Measurements from ENCODE around the gene OTOF.

The OTOF gene

GRCh38 chr2:26444236-26444635 lies 33.7 kb downstream of the OTOF start:
- DNase-seq = no peak

- no peak for DNase-seq
Observed at GRCh38 chr2:26442707-26443106, 35.2 kb downstream of the OTOF start.

DNA sequence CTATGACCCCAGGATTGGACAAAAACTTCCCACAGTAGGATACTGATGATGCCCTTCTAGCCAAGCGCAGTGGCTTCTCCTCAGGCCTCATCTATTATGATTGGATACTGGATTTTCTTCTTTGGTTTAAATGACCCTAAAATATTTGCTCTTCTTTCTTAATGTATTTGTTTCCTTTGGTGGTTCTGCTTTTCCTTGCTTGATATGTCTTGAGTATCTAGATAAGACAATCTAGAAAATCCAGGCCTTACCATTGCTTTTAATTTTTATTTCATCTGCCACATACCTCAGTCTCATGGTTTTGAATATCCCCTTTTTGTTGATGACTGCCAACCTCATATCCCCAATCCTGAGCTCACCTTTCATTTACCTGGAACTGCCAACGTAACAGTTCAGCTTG lies 35.6 kb downstream of the OTOF start:
- DNase-seq = no peak

- DNase-seq = no peak
Observed at GRCh38 chr2:26438926-26439325, 39.0 kb downstream of the OTOF start.

DNA sequence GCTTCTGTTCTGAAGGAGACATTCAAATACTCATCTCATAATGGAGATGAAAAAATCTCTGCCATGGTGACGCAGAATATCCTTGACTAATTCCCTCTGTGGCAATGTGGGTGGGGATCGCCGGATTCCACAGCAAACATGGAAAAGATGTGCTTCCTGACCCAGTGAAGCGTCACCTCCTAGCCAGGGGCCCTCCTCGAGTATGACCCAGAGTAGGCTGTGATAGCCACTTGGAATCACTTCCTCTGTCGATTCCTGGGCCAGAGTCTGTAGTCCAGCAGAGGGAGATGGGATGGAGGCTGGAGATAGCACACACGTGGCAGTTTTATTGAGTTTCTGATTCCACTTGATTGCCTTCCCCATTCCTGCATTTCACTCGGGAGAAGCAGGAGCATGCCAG lies 39.4 kb downstream of the OTOF start:
- DNase-seq = no peak

GRCh38 chr2:26435106-26435505 lies 42.8 kb downstream of the OTOF start:
- no peak for DNase-seq

DNA sequence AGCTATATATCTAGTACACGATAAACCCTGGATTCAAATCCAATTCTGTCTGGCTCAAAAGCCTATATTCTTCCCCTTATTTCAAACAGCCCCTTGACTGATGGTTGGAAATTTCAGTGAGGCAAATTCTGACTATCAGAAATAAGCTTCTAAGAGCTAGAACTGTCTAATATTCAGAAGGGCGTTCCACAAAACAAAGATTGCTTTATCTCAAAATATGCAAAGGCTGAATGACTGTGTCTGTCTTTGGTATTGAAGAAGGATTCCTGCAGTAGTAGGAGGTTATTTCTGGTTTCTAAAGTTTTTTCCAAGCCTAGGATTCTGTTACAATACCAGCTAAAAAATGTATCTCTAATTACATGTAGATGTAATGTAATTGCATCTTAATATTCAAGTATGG lies 45.1 kb downstream of the OTOF start:
- DNase-seq = no peak

DNA sequence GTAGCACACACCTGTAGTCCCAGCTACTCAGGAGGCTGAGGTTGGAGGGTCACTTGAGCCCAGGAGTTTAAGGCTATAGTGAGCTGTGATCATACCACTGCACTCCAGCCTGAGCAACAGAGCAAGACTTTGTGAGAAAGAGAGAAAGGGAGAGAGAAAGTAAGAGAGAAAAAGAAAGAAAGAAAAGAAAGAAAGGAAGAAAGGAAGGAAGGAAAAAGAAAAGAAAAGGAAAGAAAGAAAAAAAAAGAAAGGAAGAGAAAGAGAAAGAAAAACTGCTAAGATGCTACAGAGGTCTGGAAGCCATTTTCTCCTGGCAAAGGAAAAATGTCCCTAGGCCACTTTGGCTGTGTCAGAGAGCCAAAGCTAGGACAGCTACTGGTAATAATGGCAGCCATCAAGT lies 45.6 kb downstream of the OTOF start:
- no peak for DNase-seq

GRCh38 chr2:26430826-26431225 lies 47.1 kb downstream of the OTOF start:
- DNase-seq = no peak

DNA sequence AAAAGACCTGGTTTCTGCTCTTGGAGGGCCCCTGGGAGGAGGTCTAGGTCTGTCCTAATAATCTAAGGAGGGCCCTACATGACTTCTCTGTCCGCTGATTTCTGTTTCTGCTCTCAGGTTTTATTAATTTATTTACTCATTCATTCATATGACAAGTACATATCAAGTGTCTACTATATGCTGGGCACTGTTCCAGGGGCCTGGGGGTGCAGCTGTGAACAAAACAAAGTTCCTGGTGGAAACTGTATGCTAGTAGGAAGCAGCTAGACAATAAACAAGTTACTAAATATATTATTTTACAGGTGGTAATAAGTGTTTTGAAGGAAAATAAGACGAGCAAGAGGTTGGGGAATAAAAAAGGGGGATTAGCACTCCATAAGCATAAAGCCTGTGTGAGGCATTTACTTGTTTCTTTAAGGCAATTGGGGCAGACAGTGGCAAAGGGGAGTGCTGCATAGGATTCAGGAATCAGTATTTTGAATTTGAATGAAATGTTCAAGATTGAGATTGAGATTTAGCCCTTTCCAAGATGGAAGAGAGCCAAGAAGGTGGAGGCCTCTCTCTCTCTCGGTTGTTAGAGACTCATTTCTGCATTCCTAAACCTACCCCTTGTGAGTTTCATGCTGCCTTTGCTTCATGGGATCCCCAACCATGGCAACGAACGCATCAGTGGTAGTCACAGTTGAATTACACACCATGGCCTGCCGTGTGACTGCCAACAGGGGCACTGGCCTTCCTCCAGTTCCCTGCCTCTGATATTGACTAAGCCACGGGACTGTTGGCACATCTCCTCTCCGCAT lies 47.9 kb downstream of the OTOF start:
- no peak for DNase-seq

DNA sequence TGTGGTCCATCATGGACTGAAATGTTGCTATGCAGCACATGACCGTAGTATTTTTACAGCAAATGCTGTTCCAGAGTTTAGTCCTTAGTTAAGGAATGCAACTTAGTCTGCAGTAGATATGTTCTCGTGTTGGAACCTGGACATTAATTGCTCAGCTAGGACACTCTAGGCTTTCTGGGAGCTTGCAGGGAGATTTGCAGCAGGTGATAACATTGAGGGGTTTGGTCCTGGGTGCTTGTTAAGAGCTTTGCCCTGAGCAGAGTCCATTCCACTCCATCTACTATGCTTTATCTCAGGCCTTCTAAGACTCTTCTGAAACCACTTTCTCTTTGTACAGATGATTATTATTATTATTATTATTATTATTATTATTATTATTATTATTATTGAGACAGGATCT lies 49.1 kb downstream of the OTOF start:
- no peak for DNase-seq

DNA sequence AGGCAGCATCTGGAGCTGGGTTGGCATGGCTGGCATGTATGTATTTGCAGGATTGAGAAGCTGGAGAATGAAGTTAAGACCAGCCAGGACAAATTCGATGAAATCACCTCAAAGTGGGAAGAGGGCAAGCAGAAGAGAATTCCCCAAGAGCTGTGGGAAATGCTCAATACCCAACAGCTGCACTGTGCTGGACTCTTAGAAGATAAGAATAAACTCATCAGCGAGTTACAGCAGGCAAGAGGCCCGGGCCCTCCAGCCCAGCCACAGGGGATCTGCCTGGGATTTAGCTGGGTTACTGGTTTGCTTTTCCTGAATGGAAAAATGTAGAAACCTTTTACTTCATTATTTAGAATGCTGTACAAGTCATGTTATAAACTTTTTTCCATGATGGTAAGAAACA lies 53.7 kb downstream of the OTOF start:
- no peak for DNase-seq

DNA sequence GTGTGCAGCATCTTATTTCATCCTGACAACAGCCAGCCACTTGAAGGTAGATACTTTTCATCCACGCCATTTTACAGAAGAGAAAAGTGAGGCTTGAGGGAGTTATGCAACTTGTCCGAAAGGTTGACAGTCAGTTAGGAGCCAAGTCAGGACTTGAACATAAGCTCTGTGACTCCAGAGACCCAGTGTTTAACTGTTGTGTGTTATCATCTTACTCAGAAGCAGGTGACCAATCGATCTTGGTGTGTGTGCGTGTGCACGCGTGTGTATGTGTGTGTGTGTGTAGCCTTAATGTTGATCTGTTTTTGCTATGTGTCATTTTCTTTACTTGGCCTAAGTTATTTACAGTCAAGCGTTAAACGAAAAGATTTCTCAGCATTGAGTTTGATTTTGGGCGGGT lies 54.2 kb downstream of the OTOF start:
- DNase-seq = no peak

DNA sequence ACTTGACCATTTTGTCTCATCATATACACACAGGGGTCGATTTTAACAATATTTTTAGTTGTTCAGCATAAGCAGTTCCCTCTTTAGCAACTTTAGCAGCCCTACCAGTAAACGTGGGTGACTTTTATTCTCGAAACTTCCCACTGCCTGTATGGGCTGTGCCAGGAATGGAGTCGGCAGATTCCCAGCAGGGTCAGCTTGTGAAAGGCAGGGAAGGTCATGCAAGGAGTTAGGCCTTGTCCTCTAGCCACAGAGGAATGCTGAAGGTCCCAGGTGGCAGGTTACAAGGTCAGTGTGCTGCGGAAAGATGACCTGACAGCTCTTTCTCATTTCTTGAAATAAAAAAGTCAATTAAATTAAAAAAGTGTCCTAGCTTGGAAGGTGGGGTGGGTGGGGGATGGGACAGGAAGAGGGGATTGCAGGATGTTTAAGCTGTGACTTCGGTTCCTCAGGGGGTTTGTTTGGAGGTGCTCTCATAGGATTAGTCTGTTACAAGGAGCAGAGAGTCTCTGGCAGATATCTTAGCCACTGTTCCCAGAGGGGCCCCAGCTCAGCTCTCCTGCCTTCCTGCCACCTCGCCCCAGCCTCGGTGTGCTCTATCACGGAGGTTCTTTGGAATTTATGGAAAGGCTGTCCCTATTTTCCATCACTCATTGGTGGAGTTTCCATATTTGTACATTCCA lies 54.8 kb downstream of the OTOF start:
- DNase-seq = no peak

DNA sequence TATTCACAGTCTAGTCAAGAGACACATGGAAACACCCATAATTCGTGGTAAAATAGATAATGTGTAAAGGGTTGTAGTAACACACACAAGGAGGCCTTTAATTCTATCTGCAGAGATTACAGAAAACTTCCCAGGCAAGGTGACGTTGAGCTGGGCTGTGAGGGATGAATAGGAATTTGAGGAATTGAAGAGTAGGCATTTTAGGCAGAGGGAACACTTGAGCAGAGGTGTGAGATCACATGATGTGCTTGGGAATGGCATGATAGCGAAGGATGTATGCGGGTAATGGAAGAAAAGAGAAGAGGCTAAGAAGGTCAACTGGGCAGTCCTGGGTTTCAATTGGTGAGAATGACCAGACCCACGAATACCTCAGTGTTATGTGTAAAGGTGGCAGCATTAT lies 56.0 kb downstream of the OTOF start:
- no peak for DNase-seq

GRCh38 chr2:26414311-26414710 lies 63.6 kb downstream of the OTOF start:
- DNase-seq = no peak

GRCh38 chr2:26412091-26412673 lies 65.7 kb downstream of the OTOF start:
- no peak for DNase-seq

- no peak for DNase-seq
Observed at GRCh38 chr2:26411419-26411818, 66.5 kb downstream of the OTOF start.

DNA sequence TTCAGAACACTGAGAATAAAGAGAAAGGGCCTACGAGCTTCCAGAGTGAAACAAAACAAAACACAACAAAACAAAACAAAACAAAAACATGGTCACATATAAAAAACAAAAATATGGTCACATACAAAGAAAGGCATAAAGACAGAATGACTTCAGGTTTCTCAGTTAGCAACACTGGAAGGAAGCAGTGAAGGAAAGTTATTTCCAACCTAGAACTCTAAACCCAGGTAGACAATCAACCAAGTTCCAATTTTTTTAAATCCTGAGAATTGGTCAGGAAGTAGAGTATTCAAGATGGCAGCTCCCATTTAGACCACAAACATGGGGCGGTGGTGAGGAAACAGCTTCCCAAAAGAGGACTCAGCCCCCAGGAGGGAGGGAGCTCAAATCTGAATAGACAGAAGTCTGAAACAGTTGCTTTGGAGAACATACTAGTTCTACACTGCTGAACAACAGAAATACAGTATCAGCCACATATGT lies 67.1 kb downstream of the OTOF start:
- DNase-seq = no peak

GRCh38 chr2:26409785-26410184 lies 68.1 kb downstream of the OTOF start:
- DNase-seq = no peak

DNA sequence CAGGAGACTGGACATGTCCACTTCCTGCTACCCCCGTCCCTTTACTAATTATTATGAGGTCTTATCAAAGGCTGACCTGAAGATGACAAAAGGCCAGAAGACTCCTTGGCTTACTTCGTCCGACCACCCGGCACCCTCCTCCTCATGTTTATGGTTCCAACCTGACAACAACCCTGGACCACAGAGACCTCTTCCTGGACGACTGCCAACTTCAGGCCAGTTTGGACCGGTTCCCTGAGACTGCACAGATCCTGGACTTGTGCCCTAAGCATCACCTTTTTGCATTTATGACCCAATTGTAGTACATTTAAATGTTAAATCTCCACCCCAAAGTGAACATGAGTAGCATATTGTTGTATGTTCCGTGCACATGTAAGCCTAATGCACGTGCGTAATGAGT lies 70.4 kb downstream of the OTOF start:
- no peak for DNase-seq

Data from activated effector memory CD4-positive, alpha-beta T cell treated with anti-CD3 and anti-CD28 coated beads, Interleukin-2, amount 50 U/mL, for 16 hours (primary cell).